Stimulated activated CD4-positive, alpha-beta T cell treated with anti-CD3 and anti-CD28 coated beads, Interleukin-12 subunit alpha, Interleukin-12 subunit beta, amount 100 ng/mL, for 24 hours (primary cell): ENCODE results near the gene TTLL7.
A peak's percentile ranks its signal among the peaks of the same experiment; 100 is the strongest.

ENCODE experiments used
- DNase-seq, 2 experiments: peaks; one replicate each; pipeline ENCODE4 v3.0.0-alpha.2; 2020; ENCODE audit warnings: low read depth in 2 of 2

The TTLL7 gene, protein sequence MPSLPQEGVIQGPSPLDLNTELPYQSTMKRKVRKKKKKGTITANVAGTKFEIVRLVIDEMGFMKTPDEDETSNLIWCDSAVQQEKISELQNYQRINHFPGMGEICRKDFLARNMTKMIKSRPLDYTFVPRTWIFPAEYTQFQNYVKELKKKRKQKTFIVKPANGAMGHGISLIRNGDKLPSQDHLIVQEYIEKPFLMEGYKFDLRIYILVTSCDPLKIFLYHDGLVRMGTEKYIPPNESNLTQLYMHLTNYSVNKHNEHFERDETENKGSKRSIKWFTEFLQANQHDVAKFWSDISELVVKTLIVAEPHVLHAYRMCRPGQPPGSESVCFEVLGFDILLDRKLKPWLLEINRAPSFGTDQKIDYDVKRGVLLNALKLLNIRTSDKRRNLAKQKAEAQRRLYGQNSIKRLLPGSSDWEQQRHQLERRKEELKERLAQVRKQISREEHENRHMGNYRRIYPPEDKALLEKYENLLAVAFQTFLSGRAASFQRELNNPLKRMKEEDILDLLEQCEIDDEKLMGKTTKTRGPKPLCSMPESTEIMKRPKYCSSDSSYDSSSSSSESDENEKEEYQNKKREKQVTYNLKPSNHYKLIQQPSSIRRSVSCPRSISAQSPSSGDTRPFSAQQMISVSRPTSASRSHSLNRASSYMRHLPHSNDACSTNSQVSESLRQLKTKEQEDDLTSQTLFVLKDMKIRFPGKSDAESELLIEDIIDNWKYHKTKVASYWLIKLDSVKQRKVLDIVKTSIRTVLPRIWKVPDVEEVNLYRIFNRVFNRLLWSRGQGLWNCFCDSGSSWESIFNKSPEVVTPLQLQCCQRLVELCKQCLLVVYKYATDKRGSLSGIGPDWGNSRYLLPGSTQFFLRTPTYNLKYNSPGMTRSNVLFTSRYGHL

DNA sequence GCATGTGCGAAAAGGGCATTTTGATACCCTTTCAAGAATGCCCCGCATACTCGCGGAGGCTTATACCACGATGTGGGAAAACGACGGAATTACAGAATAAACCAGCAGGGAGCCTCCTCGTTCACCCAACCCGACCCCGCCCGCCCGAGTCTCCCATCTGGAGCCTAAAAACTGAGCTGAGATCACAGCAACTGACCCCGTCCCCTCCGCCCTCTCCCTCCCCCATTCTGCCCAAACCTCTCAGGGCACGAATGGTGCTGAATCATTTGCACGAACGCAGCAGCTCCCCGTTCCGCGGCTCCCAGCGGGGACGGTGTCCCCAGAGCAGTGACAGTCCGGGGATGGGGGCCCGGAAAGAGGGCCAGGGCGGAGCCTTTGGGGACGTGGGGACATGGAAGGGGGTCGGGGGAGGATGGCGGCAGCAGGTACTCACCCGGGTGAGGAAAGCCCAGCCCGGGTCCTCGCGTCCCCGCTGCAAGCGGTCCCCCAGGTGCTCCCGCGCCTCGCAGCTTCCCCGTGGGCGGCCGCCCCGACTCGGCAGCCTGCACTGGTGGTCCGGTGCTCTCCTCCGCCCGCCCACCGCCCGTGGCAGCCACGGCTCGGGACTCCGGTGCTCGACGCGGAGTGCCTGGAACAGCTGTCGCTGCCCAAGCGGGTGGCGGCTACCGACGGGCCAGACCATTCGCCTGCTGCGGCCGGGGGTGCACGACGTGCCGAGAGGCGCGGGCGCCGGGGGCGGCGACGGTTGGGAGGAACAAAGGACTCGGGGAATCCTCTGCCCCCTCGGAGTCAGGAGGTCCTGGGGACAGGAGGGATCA, at the start of gene TTLL7:
TSS of gene TTLL7 (minus strand) at position 635 of the 818 bp plus-strand sequence. CDS start 46,921 bp downstream, outside the sequence.
- peak; percentile 12 to 48 for DNase-seq

- no peak for DNase-seq
Measured at GRCh38 chr1:84042461-84042860, 43.5 kb upstream of the TTLL7 start.

DNA sequence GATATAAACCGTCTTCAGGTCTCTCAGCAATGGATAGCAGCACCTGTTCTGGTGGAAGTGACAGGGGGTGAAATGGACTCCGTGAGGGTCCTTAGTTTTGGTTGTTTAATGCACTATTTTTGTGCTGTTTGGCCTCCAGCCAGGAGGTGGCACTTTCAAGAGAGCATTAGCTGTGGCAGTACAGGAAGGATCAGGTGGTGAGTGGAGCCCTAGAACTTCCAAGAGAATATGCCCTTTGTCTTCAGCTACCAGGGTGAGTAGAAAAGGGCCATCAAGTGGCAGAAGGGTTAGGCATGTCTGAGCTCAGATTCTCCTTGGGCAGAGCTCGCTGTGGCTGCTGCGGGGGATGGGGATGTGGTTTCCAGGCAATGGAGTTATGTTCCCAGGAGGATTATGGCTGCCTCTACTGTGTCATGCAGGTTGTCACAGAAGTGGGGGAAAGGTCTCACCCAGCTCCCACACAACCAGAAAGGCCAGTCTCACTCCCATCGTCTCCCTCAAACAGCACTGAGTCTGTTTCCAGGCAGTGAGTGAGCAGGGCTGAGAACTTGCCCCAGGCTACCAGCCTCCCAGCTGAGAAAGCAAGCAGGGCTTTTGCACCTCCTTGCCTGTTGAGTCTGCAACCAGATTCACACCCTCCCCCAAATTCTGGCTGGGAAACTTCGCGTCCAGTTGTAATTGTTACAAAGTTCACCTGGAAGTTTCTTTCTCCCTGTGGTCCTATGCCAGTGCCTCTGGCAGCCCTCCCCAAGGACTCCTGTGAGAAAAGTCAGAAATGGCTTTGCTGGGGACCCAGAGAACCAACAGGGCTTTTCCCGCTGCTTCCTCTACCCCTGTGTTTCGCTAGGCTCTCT, 39.1 kb upstream of the TTLL7 start:
- DNase-seq = no peak

- DNase-seq = no peak
Measured at GRCh38 chr1:84031802-84032327, 32.9 kb upstream of the TTLL7 start.

DNA sequence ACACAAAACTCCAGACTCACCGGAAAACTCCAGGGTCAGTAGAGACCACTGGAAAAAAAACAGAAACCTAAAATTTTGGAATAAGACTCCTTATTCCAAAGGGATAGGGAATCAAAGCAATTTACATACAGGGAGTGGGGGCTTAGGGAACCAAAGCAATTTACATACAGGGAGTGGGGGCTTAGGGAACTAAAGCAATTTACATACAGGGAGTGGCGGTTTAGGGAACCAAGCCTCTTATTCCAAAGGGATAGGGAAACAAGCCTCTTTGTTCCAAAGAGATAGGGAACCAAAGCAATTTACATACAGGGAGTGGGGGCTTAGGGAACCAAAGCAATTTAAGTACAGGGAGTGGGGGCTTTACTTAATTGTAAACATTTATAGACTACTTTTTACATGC, 28.4 kb upstream of the TTLL7 start:
- DNase-seq = no peak

GRCh38 chr1:84025966-84026365, 27.0 kb upstream of the TTLL7 start:
- DNase-seq = no peak

DNA sequence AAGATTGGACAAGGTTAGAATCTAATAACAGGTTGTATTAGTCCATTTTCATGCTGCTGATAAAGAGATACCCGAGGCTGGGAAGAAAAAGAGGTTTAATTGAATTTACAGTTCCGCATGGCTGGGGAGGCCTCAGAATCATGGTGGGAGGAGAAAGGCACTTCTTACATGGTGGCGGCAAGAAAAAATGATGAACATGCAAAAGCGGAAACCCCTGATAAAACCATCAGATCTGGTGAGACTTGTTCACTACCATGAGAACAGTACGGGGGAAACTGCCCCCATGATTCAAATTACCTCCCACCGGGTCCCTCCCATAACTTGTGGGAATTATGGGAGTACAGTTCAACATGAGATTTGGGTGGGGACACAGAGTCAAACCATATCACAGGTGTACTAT, 22.9 kb upstream of the TTLL7 start:
- no peak for DNase-seq

DNA sequence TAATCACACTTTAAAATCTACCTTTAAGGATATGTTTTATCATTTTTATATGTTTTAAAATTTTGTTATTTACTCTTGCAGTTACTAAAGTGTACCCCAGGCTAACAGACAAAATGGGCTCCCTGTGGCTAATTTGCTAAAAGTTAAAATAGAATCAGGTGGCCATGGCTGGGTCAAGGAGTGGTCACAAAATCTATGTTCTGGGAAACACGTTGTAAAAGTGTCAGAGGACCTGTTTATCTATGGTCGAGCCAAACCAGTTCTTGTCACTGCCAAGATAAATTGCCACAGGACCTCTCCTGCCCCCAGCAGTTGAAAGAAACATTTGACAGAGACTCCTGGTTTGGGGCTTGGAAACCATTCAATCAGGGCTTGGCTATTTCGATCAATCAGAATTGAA, 21.2 kb upstream of the TTLL7 start:
- DNase-seq = no peak

DNA sequence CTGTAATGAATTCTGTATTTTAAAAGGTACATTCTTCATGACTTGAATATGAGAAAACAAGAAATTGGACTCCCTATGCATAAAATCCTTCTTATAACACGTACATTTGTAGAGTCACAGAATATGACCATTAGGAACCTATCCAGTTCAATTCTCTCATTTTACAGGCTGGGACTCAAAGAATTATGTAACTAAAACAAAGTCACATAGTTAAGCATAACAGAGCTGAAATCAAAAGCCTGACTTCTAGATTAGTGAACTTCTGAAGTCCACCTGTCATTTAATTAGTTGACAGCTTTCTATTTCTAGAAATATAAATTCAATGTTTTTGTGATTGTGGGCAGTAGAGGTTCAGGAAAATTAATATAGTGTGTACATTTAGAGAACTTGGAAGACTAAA, 20.3 kb upstream of the TTLL7 start:
- no peak for DNase-seq

DNA sequence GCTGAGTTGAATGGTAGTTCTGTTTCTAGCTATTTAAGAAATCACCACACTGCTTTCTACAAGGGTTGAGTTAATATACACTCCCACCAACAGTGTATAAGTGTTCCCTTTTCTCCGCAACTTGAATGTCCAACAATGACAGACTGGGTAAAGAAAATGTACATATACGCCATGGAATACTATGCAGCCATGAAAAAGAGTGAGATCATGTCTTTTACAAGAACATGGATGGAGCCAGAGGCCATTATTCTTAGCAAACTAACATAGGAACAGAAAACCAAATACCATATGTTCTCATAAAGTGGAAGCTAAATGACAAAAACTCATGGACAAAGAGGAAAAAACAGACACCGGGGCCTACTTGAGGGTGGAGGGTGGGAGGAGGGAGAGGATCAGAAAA, 14.8 kb upstream of the TTLL7 start:
- no peak for DNase-seq

- DNase-seq = no peak
Measured at GRCh38 chr1:84012018-84012417, 13.1 kb upstream of the TTLL7 start.

DNA sequence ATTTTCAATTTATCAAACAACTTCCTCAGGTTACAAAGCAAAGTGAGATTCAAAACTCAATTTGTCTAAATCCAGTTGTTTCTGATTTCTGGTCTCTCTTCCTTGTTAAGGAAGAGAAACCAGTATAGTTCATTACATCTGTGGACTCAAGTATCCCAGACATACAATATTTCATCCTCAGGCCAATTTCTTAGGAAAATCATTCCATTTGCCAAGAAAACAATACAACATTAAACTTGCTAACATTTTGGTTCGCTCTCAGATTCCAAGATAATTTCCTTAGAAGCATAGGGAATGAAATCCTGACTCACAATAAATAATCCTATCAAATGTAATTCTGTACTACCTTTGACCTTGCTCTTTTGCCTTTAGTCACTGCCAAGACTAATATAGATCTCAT, 11.2 kb upstream of the TTLL7 start:
- no peak for DNase-seq

GRCh38 chr1:84008631-84009030, 9.7 kb upstream of the TTLL7 start:
- no peak for DNase-seq

DNA sequence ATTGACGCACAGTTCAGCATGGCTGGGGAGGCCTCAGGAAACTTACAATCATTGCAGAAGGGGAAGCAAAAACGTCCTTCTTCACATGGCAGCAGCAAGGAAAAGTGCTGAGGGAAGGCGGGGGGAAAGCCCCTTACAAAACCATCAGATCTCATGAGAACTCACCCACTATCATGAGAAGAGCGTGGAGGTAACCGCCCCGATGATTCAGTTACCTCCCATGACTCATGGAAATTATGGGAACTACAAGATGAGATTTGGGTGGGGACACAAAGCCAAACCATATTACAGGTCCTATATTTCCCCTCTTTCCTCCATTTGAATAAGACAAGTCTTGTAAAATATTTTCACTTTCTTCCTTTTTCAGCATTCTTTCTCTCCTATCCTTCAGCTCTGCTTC, 7.7 kb upstream of the TTLL7 start:
- DNase-seq = no peak

GRCh38 chr1:84001501-84001900, 2.6 kb upstream of the TTLL7 start:
- DNase-seq = no peak

DNA sequence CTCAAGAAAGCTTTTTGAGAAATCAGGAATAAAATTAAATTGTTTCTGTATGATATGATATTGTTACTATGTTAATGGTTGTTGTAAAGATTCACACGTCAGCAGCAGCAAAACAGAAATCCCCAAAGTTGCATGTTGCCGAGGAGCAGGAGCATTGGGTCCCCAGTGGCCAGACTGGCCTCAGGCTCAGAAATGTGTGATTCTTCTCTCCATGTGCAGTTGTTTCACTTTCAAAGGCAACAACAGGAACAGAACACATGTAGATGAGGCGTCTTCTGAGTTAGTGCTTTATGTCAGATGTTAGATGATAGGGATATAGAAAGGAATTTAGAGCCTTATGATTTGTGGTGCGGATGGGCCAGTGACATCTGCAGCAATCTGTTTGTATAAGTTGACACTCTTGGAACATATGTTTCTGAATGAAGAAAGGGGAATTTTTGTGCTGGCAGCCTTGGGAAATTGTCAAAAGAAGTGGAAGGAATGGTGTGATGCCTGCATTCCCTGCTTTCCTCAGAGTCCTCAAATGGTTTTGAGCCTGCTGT, 2.1 kb upstream of the TTLL7 start:
- DNase-seq = no peak

GRCh38 chr1:84000196-84000885, 1.4 kb upstream of the TTLL7 start:
- DNase-seq = no peak

- DNase-seq = peak in 1 of 2 experiments; percentile 46
Measured at GRCh38 chr1:83999316-83999819, 436 bp upstream of the TTLL7 start.

- no peak for DNase-seq
Measured at GRCh38 chr1:83998205-83998497, 781 bp downstream of the TTLL7 start.

- no peak for DNase-seq
Measured at GRCh38 chr1:83997631-83998030, 1.3 kb downstream of the TTLL7 start.
